GM21528 (cell line): Measurements from ENCODE around the gene RNF144A.

Source experiments
- ATAC-seq: cut with Tn5 transposase; IDR thresholded peaks from one replicate; pipeline ENCODE4 v1.9.1; 2021; ENCODE audit warnings: mild to moderate bottlenecking, moderate library complexity; ENCODE audit not compliant: unreplicated experiment, low FRiP score

The RNF144A gene

DNA sequence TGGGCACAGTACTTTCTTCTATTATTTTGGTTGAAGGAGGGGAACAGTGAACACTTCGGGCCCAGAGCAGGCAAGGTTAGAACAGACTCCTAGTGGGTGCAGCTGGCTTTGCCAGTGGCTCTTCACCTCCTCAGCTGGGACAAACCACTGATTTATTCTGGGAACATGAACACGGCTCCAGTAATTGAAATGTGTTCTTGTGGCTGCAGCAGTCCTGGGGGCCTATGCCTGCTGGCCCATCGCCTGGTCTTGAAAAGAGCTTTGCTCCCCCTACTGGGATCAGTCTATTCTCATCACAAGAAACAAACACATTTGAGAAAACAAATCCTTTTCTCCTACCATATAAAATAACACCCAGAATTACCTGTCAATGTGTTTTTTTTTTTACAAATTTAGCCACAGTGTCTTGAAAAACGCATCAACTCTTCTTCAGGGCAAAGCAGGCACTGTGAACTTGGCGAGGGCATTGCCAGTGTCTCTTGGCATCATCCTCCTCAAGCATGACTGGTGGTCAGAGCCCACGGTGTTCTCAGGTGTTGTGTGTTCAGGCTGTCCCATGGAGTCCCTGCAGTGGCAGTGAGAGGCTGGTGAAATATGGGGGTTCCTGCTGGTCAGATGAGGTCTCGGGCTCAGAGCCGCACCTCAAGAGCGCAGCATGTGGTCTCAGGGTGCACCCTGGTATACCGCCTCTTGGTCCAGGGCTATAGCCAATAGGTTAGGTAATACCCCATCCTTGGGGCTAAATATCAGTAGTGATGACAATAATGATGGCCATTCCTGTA, 51.3 kb downstream of the RNF144A start:
- ATAC-seq = no peak

DNA sequence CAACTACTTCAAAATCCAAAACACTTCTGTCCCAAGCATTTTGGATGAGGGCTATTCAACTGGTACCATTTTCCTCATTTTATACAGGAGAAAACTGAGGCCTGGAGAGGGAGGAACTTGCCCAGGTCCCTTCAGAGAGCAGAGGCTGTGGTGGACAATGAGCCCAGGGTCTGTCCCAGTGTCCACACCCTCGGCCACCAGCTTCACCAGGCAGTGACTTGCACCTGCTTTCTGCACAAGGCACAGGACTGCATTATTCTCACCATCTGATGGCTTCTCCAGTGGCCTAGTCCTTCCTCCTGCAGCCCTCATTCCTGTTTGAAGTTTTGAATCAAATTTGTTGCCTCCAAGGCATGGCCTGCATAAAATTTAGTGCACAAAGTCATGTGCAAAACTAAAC, 53.3 kb downstream of the RNF144A start:
- no peak for ATAC-seq

DNA sequence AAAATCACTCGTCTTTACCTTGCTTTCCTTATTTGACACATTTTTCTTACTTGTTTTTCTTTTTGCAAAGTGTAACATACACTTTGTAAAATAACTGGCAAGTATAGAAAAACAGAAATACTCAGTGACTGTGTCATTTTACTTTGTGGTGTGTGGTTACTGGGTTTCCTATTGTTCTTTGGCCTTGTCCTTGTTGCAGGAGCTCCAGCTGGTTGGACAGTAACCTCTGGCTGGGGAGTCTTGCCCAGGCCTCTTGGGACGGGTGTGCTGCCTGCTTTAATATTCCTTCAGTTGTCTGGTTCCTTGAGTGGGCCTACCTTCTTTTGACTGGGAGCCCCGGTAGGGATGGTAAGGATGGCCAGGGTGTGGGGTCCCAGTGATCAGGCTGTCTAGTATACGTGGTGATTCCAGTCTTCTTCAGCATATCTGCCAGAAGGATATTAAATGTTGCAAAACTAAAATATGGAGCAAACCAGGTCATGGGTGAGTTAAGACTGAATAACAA, 53.8 kb downstream of the RNF144A start:
- no peak for ATAC-seq

DNA sequence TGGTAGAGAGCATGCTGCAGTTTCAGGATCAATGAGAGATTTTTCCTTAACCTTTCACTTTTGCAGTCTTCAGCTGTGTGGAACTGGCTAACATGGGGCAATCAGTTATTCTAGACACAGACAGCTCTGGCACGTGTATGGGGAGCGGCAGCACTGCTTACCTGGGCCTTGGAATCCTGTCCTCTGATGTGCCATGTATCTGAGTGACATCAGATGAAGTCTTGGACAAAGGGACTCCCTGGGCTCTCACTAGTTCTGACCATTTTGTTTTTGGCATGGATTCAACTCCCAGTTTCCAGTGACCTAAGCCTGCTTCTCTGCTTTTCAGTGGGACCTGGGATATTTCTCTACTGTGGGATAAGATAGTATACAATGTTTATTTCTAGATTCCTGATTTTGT, 54.3 kb downstream of the RNF144A start:
- no peak for ATAC-seq

DNA sequence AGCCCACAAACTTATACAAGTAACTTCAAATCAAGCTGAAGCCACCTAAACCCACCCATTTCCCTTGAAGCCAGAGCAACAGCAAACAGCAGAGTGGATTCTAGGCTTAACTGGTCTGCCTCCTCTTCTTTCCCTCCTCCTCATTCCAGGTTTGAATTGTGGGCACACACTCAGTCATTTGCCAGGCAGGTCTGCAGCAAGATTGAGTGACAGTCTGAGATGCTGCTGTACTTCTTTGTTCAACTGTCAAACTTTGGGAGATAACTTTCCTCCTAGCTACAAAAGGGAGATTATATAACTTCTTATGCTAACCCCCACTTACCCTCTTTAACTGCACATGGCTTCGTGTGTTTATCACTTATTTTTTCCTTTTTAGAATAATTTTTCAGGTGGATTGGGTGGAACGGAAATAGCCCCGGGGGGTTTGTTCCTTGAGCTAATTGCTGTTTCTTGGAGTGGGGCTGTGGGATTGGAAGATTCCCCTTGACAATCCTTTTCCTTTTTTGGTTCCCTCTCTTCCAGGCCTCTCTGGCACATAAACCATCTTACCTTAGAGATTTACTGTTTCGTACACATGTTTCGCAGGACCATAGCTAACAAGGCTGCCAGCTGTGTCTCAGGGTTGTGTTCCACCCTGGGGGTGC, 55.0 kb downstream of the RNF144A start:
- no peak for ATAC-seq

DNA sequence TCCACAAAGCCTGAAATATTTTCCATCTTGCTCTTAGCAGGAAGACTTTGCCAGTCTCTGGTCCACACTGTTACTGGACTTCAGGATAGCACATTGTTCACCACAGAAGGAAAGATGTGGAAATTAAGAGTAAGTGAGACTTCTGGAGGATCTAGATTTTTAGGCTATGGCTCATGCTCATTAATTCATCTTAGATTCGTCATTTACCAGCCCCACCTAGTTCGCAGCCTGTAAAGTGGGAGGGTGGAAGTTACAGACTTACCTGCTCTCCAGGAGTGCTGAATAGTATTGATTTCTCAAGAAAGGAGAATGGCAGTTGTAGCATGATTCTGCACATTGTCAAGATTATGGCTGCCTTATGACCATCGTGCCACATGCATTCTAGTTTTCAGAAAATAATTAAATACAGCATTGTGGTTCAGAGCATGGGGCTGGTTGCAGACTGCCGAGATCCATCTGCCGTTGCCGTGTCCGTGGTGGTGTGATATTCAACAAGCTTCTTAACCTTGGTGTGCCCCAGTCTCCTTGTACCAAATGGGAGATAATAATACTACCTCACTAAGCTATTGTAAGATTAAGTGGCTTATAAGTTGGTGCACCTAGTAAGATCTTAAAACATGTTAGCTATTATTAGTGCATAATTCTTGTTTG, 56.8 kb downstream of the RNF144A start:
- no peak for ATAC-seq

DNA sequence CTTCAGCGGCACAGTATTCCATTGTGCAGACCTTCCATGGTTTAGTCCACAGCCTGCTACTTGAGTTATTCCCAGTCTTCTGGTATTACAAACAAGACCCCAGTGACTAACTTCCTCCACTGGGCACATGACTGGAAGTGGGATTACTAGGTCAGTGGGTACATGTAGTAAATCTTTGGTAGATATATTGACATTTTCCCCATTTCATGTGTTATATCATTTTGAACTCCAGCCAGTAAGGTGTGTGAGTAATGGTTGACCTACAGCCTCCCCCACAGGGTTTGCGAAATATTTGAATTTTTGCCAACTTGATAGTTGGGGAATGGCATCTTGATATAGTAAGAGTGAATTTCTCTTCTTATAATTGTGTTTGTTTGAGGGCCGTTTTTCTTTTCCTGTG, 58.8 kb downstream of the RNF144A start:
- no peak for ATAC-seq

DNA sequence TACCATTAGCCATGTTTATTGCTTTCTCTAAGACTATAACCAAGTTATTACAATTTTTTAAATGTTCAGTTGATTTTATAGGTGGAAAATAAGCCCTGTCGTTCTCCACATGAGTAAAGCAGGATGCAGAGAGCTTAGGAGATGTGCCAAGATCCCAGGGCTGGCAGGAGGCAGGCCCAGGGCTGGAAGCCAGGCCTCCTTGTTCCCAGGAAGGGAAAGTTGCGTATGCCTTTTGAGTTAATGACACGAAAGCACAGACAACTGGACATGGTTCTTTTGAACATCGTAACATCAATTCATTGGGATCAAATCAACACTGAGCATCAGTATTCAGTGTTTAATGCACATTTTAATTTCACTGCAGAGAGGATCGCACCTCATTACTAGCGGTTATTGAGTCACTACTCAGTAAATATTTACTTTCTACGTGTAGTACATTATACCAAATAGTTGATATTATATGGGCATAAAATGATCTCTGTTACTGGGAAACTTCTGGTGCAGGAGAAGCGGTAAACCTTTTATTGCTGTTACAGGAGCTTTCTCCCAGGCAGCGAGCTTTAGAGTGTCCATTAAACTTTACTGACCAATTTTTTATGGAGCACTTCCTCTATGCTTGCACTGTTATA, 60.0 kb downstream of the RNF144A start:
- ATAC-seq = no peak

DNA sequence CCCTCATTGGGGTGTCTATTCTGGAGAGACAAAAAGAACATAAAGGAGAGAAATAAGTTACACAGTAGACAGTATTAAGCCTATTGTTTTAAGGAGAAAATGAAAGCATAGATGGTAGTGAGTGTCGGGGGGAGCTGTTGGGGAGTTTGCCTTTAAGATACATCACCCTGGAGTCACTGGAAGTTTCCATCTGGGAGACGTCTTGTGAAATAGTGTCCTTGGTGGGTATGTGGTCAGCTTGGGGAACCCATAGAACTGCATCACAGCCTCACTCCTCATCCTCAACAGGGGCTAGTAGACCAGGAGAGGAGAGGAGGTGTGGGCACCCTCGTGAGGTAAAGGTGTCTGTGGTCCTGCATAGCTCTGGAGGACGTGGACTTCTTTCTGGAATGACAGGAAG, 60.6 kb downstream of the RNF144A start:
- no peak for ATAC-seq

DNA sequence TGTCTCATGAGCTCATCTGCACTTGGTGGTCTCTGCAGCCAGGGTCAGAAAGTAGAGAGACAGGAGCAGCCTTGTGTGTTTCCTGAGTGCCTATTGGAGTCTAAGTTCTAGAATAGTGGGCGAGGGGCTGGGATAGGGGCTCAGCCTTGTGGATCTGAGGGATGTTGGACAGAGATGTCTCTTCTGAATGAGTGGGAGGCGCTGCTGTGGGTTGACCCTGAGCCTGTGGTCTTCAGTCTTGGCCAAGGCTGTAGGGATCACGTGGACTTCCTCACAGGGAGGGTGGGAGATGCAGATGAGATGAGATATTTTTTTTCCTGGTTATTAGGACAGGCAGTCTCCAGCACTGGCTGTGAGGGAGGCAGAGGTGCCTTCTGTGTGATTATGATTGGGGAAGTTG, 61.8 kb downstream of the RNF144A start:
- ATAC-seq = no peak

DNA sequence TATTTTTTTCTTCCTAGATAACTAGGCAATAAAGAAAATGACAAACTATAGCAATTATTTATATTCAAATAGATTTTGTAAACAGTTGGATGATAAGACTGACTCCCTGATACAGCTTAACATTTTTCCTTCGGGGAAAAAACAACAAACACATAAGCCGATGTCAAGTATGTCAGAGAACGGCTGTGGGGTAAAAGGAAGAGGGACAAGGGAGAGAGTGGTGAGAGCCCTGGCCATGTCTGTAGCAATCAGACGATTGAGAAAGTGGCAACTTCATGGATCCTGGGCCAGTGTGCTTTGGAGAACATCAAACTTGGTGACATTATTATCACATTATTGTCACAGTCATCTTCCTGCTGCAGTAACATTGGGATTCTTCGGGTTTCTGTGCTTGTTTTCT, 65.2 kb downstream of the RNF144A start:
- ATAC-seq = no peak

DNA sequence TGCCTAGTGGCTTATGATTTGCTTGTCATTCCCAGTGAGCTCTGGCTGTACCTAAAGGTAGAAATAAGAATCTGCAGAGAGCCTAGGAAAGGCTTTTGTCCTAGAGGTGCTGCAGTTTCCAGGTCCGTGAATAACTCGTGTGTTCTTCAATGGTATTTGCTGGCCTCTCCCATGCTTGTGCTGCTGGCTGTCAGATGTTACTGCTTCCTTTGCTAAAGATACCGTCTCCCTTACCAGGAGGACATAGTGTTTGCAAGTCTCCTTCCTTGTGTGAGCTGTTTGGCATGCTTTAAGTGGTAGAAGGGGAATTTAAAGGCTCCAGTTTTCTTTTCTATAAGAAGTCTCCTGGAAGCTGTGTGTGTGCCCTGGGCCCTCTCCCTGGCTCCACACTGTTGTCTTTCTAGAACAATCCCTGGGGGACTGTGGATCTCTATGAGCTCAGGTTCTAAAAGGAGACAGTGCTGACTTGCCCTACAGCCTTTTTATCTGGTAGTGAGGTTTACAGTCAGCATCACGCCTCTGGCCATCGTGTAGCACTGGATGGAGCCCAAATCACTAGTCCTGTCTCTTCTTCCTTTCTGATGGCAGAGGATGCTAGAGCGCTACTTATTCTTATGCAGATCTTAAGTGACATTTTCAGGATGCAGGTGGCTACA, 65.8 kb downstream of the RNF144A start:
- no peak for ATAC-seq

DNA sequence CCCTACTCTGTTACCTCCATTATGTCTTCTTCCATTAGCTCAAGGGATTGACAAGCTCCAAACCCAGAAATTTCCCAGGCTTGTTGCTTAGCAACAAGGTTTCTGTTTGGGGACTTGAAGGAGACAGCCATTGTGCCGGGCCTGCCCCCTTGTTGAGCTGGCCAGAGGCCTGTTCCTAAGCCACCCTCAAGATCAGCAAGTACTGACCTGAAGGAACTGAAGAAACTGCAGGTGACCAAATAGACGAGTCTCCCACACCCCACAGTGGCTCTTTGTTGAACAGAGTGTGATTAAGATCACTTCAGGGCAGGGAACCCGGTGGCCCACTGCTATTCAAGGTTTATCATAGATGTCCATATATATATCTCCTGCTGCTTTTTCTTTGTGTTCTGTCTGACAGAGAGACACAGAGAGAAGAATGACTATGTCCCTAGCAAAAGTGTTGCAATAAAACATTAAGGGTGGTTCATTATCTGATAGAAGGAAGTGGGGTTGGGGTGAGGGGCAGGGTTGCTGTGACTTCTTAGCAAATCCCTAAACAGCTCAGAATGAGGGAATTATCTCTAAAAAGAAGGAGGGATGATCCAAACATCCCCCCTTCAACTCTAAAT, 69.2 kb downstream of the RNF144A start:
- ATAC-seq = no peak

DNA sequence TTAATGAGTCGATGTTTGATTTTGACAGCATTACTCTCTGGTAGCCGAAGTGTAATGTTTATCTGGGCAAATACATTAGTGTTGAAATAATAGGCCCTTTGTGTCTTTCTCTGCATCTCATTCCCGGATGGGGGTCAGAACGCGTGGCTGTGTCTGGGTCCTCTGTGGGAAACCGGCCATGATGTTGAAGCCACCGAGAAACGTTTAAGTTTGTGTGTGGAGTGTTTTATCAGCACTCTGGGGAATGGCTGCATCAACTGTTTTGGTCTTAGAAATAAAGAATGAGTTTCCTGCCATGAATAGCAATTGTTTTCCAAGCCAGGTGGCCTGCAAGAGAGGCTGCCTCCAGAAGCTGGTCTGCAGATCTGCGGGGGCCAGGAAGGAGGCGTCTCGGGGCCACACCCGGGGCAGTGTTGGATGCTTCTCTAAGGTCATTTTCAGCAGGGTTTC, 69.7 kb downstream of the RNF144A start:
- ATAC-seq = no peak

DNA sequence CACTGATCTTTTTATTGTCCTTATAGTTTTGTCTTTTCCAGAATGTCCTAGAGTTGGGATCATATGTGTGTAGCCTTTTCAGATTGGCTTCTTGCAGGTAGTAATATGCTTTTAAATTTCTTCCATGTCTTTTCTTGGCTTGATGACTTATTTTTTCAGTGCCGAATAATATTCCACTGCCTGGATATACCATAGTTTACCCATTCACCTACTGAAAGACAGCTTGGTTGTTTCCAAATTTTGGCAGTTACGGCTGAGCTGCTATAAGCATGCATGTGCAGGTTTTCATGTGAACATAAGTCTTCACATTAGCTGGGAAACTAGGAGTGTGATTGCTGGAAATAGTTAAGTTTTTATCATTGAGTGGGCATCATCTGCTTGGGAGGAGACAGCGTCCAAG, 73.7 kb downstream of the RNF144A start:
- no peak for ATAC-seq

DNA sequence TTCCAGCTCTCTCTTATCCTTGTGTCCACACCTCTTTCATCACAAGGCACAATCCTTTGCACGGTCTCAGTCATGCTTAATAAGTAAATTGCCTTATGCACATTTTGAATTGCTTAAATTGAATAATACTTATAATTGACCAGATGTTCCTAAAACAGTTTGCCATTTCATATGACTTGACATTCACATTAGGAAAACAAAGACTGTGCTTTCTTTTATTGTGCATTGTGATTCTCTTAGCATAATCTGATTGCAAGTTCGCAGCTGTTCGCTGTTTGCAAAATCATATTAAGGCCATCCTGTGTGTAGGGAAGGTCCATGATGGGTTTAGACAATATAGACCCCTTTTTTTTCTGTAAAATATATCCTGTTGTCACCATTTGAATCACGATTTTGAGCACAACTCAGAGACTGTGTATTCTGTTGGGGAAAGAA, 75.6 kb downstream of the RNF144A start:
- ATAC-seq = no peak

DNA sequence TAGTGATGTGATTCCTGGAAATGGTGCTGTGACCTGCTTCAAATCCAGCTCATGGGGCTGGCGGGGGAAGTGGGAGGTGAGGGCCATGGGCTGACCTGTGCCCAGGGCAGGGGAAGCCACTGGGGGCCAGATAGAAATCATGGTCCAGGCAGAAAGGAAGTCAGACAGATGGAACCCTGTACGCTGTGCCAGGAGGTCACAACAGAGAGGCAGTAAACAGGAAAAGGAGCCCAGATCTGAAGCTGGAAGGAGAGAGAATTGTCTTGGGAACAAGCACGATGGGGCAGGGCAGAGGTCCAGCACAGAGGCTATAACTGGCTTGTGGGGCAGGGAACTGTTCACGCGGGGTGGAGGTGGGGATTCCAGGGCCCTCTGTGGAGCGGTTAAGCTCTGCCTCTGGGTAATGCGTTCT, 76.0 kb downstream of the RNF144A start:
- no peak for ATAC-seq

DNA sequence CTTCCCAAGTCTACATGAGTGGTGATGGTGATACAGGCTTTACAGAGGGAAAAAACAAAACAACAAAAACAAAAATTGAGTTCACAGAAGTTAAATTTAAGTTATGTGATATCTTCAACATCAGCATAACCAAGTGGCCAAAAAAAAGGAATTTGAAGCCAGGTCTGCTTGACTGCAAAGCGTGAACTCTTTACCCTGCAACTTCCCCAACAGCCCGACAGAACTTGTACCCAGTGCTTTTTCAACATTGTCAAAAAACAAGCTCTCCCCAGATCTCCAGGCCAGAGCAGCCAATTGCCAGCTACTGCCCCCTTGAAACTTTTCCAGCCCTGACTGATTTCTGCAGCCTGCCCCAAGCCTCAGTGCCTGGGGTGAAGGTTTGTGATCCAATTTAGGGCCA, 76.7 kb downstream of the RNF144A start:
- no peak for ATAC-seq

DNA sequence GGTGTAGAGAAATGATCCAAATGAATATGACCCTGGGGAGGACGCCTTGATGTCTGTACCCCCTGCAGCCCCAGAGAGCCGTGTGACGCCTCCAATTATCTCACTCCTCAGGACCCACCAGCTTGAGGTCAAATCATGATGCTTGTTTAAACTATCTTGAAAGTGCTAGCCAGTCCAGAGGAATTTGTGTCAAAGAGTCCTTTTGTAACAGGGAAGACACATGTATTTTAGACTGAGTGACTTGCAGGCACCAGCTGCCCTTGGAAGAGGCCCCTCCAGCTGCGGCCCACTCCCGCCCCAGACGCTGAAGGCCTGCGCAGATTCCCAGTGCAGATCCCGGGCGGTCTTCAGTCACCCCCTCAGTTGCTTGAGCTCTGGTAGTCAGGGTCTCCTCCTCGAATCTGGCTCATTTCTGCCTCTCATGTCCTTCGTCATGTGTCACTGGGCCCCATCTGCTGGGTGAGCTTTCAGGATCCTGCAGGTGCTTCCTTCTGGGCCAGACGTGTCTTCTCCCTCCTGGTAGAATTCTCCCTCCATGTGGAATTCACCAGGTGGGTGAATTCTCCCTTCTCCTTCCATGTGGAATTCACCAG, 77.4 kb downstream of the RNF144A start:
- ATAC-seq = no peak
